Testis (tissue), 3 donors: ENCODE data around the gene ATPAF2. TPM values are rescaled to one million over a fixed set of nuclear protein-coding genes. Genes with fewer than 3 reads are reported as not detected.

Experiments used
- DNase-seq: peaks from one replicate; pipeline ENCODE4 v3.0.0-alpha.2; 2019
- H3K27ac ChIP-seq, 2 donors: fragments of 200-600 bp; sonication (generic); one replicate each; pipeline ENCODE4 v1.5.1; 2019
- H3K27me3 ChIP-seq: fragments of 200-600 bp; sonication (generic); one replicate; pipeline ENCODE4 v1.5.1; 2019
- H3K36me3 ChIP-seq: fragments of 200-600 bp; sonication (generic); one replicate; pipeline ENCODE4 v1.5.1; 2017; ENCODE audit warnings: low read depth; ENCODE audit errors: missing control alignments
- H3K4me1 ChIP-seq: fragments of 200-600 bp; sonication (generic); one replicate; pipeline ENCODE4 v1.5.1; 2019
- H3K4me3 ChIP-seq, 2 donors: fragments of 200-600 bp; sonication (generic); one replicate each; pipeline ENCODE4 v1.5.1; 2017 to 2019
- H3K9me3 ChIP-seq: fragments of 200-600 bp; sonication (generic); one replicate; pipeline ENCODE4 v1.5.1; 2017
- POLR2A ChIP-seq: fragments of 450-650 bp; IDR thresholded peaks from one replicate; pipeline ENCODE4 v1.6.1; 2017; ENCODE audit warnings: antibody characterized with exemption, mild to moderate bottlenecking, moderate library complexity
- WGBS, 2 donors: methylation state at CpG; one replicate each; pipeline ENCODE4 v1.1.5; 2018; 5-methylcytosine and 5-hydroxymethylcytosine counted together
- intact Hi-C: fragments of 100-400 bp; cut with DNase I; formaldehyde crosslinking; loops from one replicate; pipeline ENCODE4 v1.15.1; 2023; ENCODE audit warnings: low total_unique reads
- polyA plus RNA-seq: library from polyadenylated mRNA; stranded (reverse); fragments of 350-450 nt; fragmentation: Illumina TruSeq; extraction: RNeasy Lipid Tissue Mini Kit (QIAGEN cat#74804); gene quantifications from one replicate; pipeline ENCODE4 v1.2.3, GENCODE V29; 2014; ENCODE audit warnings: low read depth, low replicate concordance; ENCODE audit not compliant: insufficient read depth
- total RNA-seq, 2 donors: library from RNA; depleted of rRNA; stranded (reverse); fragments of >200 nt; gene quantifications; one replicate each; pipeline ENCODE4 v1.2.3, GENCODE V29; 2016
- TF ChIP-seq, protein P1 (sequence below), 3 experiments: fragments of 450-650 bp in 2 of 3; fragments of 200-600 bp in 1 of 3; sonication (generic) in 1 of 3; IDR thresholded peaks; one replicate each; pipeline ENCODE4 v1.5.1; 2016 to 2019; ENCODE audit warnings: antibody characterized with exemption in 3 of 3, mild to moderate bottlenecking in 2 of 3, moderate library complexity in 1 of 3

The ATPAF2 gene
- total and polyA plus RNA-seq, 3 donors from 2014 or later: 42.6 to 63.3 (median 59.9) TPM

DNA sequence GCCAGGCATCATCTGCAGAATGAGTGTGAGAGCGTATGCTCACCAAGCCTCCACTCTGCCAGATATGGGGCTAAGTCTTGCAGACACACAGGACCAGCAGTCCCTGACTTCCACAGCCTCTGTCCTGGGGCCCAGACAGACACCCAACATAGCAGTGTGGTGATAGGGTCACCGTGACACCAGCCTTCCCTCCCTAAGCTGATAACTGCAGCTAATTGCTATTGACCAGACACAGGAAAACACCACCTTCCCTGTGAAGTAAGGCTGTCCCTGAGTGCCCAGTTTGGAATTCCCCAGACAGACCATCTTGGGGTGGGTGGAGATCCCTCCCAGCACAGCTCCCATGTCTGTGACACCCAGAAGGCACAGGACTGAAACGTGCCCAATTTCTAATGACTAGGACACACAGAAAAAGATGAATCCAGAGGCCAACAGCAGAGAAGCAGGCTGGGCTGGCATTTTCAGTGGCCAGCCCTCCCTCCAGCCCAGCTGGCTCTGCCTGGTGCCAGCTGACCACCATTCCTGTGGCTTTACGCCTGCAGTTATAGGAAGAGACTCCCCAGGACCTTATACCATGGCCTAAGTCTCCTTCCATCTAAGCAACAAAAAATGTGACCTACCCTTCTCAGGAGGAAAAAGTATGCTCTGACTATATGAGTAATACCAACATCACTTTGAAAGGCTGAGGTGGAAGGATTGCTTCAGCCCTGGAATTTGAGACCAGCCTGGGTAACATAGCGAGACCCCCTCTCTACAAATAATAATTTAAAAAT is 30.3 kb downstream of the ATPAF2 start:
- WGBS, 2 donors: 80 to 81% methylated on average over 5 of the region's 5 CpGs
- Histone ChIP-seq H3K27me3 (no peaks in the 10 kb centered on the region), H3K4me1 (no peaks in the 10 kb centered on the region), H3K4me3 (no peak overlapping the region), H3K9me3 (no peaks in the 10 kb centered on the region), H3K27ac (no peak overlapping the region), H3K36me3 (no peaks in the 10 kb centered on the region)
- TF ChIP-seq, protein P1, sequence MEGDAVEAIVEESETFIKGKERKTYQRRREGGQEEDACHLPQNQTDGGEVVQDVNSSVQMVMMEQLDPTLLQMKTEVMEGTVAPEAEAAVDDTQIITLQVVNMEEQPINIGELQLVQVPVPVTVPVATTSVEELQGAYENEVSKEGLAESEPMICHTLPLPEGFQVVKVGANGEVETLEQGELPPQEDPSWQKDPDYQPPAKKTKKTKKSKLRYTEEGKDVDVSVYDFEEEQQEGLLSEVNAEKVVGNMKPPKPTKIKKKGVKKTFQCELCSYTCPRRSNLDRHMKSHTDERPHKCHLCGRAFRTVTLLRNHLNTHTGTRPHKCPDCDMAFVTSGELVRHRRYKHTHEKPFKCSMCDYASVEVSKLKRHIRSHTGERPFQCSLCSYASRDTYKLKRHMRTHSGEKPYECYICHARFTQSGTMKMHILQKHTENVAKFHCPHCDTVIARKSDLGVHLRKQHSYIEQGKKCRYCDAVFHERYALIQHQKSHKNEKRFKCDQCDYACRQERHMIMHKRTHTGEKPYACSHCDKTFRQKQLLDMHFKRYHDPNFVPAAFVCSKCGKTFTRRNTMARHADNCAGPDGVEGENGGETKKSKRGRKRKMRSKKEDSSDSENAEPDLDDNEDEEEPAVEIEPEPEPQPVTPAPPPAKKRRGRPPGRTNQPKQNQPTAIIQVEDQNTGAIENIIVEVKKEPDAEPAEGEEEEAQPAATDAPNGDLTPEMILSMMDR (IDR thresholded peaks at IDR 0.05): no peak
- TF ChIP-seq POLR2A: no peak
- intact Hi-C loops: no loop called here
- DNase-seq: no peak

DNA sequence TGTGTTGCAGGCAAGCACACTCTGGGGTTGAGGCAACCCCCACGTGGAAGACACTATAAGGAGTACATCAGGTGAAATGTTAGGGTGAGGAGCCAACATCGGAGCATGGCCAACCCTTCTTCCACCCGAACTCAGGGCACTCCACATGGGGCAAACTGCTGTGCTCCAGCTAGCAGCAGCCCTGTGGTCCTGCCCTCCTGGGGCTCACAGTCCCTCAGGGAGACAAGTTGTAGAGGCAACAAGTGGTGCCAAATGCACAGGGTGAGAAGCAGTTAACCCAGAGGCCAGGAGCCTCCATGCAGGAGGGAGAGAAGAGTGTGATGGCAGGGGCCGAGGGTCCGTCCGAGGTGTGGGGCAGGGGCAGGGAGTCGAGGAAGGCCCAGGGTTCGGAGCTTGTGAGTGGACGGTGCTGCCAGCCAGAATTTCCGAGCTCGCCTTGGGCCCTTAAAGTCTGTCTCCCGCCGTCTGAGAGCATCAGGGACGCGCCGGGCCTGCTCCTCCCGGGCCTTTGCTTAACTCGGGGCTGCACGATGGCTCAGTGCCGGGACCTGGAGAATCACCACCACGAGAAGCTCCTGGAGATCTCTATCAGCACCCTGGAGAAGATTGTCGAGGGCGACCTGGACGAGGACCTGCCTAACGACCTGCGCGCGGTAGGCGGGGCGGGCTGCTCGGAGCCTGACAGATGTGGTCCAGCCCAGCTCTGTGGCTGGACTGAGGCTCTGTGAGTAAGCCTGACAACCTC is 32.3 kb downstream of the ATPAF2 start:
- TF ChIP-seq POLR2A: no peak
- TF ChIP-seq, protein P1 (IDR thresholded peaks at IDR 0.05): no peak
- 70 to 79% methylated on average over 2 to 31 of the region's 31 CpGs for WGBS, 2 donors
- Histone ChIP-seq H3K27ac (no peak overlapping the region), H3K4me1 (no peaks in the 10 kb centered on the region), H3K27me3 (no peaks in the 10 kb centered on the region), H3K36me3 (no peaks in the 10 kb centered on the region), H3K4me3 (no peak overlapping the region), H3K9me3 (no peaks in the 10 kb centered on the region)
- intact Hi-C loops: no loop called here
- DNase-seq: no peak

GRCh38 chr17:18005496-18005895 is 33.5 kb downstream of the ATPAF2 start:
- intact Hi-C loops: no loop called here
- DNase-seq: no peak
- no peak overlapping the region for H3K27ac ChIP-seq
- TF ChIP-seq, protein P1 (IDR thresholded peaks at IDR 0.05): no peak
- no peak for TF ChIP-seq POLR2A
- no peak overlapping the region for H3K4me3 ChIP-seq
- H3K27me3 ChIP-seq: no peaks in the 10 kb centered on the region
- H3K4me1 ChIP-seq: no peaks in the 10 kb centered on the region
- no peaks in the 10 kb centered on the region for H3K9me3 ChIP-seq
- WGBS, 2 donors: 89 to 95% methylated on average over 3 of the region's 3 CpGs
- no peaks in the 10 kb centered on the region for H3K36me3 ChIP-seq

GRCh38 chr17:18004884-18005305 is 34.1 kb downstream of the ATPAF2 start:
- Histone ChIP-seq H3K4me3 (no peak overlapping the region), H3K9me3 (no peaks in the 10 kb centered on the region), H3K27me3 (no peaks in the 10 kb centered on the region), H3K4me1 (no peaks in the 10 kb centered on the region), H3K27ac (no peak overlapping the region), H3K36me3 (no peaks in the 10 kb centered on the region)
- 95% methylated on average over 8 to 9 of the region's 9 CpGs for WGBS, 2 donors
- TF ChIP-seq, protein P1 (IDR thresholded peaks at IDR 0.05): no peak
- no peak for TF ChIP-seq POLR2A
- no peak for DNase-seq
- intact Hi-C loops: no loop called here
